GM06990 (cell line): ENCODE measurements around the gene MIS18A.

Experiments
- DNase-seq: peaks from one replicate; pipeline ENCODE4 v3.0.0-alpha.2; 2011; ENCODE audit not compliant: insufficient read length; ENCODE audit errors: extremely low read depth
- H3K27me3 ChIP-seq: replicated peaks from 2 replicates; pipeline ENCODE4 v1.6.0; 2011; ENCODE audit warnings: low read length; ENCODE audit not compliant: control insufficient read depth, insufficient read depth
- H3K36me3 ChIP-seq: 2 replicates; pipeline ENCODE4 v1.5.1; 2011; ENCODE audit warnings: low read length; ENCODE audit not compliant: control insufficient read depth, insufficient read depth
- H3K4me3 ChIP-seq: replicated peaks from 2 replicates; pipeline ENCODE4 v1.5.1; 2011; ENCODE audit warnings: low read depth, mild to moderate bottlenecking, control low read depth, low read length
- TF ChIP-seq, protein P1 (sequence below): IDR thresholded peaks from 2 replicates; pipeline ENCODE4 v1.5.1; 2011; ENCODE audit warnings: low read length, control low read depth, mild to moderate bottlenecking, inconsistent platforms; ENCODE audit not compliant: insufficient read depth, poor library complexity, severe bottlenecking

Gene MIS18A

DNA sequence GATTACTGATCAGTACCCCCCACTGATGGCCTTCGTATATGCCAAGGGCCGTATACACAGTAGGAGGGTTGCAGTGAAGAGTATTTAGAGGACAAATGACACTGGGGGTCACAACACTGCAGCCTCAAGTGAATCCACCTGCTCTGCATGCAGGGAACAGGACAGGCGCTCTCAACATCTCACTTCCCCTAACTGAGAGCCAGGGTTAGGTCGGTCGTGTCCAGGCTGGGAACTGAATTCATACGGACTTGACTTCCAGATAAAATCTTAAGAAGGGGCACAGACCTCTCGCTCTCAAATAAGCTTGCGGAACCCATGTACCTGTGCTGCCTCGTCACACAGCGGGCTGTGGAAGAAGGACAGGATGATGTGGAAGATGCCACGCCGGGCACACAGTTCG, 42.6 kb upstream of the MIS18A start:
- H3K4me3 ChIP-seq: no peak overlapping the region
- H3K36me3 ChIP-seq: peaks cover 60% of the 10 kb centered on the region
- TF ChIP-seq, protein P1, sequence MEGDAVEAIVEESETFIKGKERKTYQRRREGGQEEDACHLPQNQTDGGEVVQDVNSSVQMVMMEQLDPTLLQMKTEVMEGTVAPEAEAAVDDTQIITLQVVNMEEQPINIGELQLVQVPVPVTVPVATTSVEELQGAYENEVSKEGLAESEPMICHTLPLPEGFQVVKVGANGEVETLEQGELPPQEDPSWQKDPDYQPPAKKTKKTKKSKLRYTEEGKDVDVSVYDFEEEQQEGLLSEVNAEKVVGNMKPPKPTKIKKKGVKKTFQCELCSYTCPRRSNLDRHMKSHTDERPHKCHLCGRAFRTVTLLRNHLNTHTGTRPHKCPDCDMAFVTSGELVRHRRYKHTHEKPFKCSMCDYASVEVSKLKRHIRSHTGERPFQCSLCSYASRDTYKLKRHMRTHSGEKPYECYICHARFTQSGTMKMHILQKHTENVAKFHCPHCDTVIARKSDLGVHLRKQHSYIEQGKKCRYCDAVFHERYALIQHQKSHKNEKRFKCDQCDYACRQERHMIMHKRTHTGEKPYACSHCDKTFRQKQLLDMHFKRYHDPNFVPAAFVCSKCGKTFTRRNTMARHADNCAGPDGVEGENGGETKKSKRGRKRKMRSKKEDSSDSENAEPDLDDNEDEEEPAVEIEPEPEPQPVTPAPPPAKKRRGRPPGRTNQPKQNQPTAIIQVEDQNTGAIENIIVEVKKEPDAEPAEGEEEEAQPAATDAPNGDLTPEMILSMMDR: no peak
- no peaks in the 10 kb centered on the region for H3K27me3 ChIP-seq
- DNase-seq: no peak

DNA sequence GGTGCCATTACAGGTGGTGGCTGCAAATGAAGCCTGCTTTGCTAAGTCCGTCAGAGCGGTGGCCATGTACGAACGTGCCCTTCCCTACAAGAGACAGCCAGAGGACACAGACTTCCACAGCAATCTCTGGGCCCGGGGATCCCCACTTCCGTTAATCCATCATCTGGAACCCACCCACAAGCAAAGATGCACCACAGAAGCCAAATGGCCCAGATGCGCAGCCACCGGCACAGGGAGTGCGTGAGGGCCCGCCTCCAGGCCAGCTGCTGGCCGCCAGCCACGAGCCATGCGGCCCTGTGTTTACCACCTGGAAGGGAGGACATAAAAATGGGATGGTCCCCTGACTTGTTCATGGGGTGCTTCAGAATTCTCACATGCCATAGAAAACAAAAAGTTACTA, 41.9 kb upstream of the MIS18A start:
- Histone ChIP-seq H3K36me3 (peaks cover 64% of the 10 kb centered on the region), H3K27me3 (no peaks in the 10 kb centered on the region), H3K4me3 (no peak overlapping the region)
- TF ChIP-seq, protein P1: no peak
- no peak for DNase-seq

DNA sequence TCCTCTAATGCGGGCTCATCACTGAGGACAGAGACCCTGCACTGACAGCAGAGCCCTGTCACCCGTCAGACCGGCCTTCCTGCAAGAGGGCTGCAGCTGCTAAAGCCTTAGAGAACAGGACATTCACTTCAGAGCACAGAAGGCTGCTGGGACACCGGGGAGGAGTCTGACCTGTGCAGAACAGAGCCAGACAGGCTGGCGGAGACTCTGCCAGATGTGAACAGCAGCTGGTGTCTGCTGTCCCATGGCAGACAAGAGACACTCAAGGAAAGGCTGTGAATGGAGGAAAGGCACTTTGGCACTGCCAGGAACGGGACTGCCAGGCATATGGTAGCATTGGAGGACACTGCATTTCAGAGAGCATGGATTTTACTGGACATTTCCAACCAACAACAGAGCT, 41.2 kb upstream of the MIS18A start:
- H3K4me3 ChIP-seq: no peak overlapping the region
- TF ChIP-seq, protein P1: no peak
- DNase-seq: no peak
- H3K36me3 ChIP-seq: peaks cover 67% of the 10 kb centered on the region
- H3K27me3 ChIP-seq: no peaks in the 10 kb centered on the region

DNA sequence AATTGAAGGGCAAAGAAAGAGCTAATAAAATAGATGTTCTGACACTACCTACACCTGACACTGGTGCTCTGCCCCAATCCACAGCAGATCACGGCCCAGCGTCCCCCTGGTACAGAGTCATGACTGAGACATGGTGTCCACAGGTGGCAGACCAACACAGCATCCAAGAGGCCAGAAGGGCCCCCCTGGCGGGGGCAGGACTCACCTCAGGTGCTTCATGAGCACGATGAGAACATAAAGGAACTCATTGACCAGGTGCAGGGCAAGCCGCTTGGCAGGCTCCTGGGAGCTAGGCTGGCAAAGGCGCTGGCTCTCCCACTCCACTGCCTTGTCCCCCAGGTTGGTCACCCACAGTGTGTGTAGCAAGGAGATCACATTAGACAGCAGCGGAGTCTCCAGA, 40.2 kb upstream of the MIS18A start:
- H3K36me3 ChIP-seq: peaks cover 67% of the 10 kb centered on the region
- H3K27me3 ChIP-seq: no peaks in the 10 kb centered on the region
- H3K4me3 ChIP-seq: no peak overlapping the region
- TF ChIP-seq, protein P1: no peak
- no peak for DNase-seq

DNA sequence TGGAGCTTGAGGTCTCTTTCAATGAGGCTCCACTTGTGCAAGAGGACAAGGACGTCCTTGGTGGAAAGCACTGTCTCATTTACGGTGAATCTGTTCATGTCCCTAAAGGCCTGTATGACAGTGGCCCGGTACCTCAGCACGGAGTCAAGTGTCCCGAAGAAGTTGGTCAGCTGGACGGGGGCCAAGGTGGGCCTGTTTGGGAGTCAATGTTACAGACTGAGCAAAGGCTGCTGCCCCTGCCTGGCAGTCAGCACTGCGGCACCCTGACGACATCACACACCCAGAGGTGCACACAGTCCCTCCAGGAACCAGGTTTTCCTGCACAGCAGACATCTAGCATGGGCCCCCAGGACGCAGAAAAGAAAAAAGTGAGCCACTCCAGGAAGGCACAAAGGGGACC, 38.9 kb upstream of the MIS18A start:
- DNase-seq: no peak
- TF ChIP-seq, protein P1: no peak
- Histone ChIP-seq H3K36me3 (peaks cover 59% of the 10 kb centered on the region), H3K27me3 (no peaks in the 10 kb centered on the region), H3K4me3 (no peak overlapping the region)
